Mesendoderm (in vitro differentiated cells): ENCODE results near the gene PLEKHA3.

ENCODE experiments used
- DNase-seq: peaks from one replicate; pipeline ENCODE4 v3.0.0; 2013
- H2AK5ac ChIP-seq: 2 replicates; pipeline ENCODE4 v1.6.1; 2013; ENCODE audit warnings: low read length, inconsistent platforms
- H2BK120ac ChIP-seq: 2 replicates; pipeline ENCODE4 v1.6.1; 2013; ENCODE audit warnings: low read depth, mild to moderate bottlenecking, low read length, moderate library complexity, mixed read lengths
- H2BK15ac ChIP-seq: replicated peaks from 2 replicates; pipeline ENCODE4 v1.6.1; 2013; ENCODE audit warnings: low read depth, mild to moderate bottlenecking, moderate library complexity
- H2BK5ac ChIP-seq: 2 replicates; pipeline ENCODE4 v1.6.1; 2013; ENCODE audit warnings: low read length, inconsistent platforms
- H3K18ac ChIP-seq: 2 replicates; pipeline ENCODE4 v1.6.1; 2013; ENCODE audit warnings: mild to moderate bottlenecking, low read length, mixed read lengths
- H3K23ac ChIP-seq: one replicate; pipeline ENCODE4 v1.6.1; 2013; ENCODE audit warnings: low read length
- H3K27ac ChIP-seq: 2 replicates; pipeline ENCODE4 v1.5.1; 2013; ENCODE audit warnings: low read depth, mild to moderate bottlenecking, inconsistent platforms, low read length, moderate library complexity
- H3K27me3 ChIP-seq: 2 replicates; pipeline ENCODE4 v1.6.1; 2013; ENCODE audit warnings: low read length, control low read depth, mild to moderate bottlenecking, inconsistent platforms; ENCODE audit not compliant: insufficient read depth, poor library complexity
- H3K36me3 ChIP-seq: 2 replicates; pipeline ENCODE4 v1.6.1; 2013; ENCODE audit warnings: low read length, inconsistent platforms; ENCODE audit not compliant: control insufficient read depth, insufficient read depth
- H3K4ac ChIP-seq: one replicate; pipeline ENCODE4 v1.6.1; 2013; ENCODE audit warnings: low read depth, mild to moderate bottlenecking, low read length, moderate library complexity
- H3K4me1 ChIP-seq: 2 replicates; pipeline ENCODE4 v1.6.1; 2013; ENCODE audit warnings: low read depth, low read length, inconsistent platforms; ENCODE audit not compliant: control insufficient read depth
- H3K4me2 ChIP-seq: 2 replicates; pipeline ENCODE4 v1.6.1; 2013; ENCODE audit warnings: low read length
- H3K4me3 ChIP-seq: 2 replicates; pipeline ENCODE4 v1.5.1; 2013; ENCODE audit warnings: mild to moderate bottlenecking, low read length
- H3K56ac ChIP-seq: one replicate; pipeline ENCODE4 v1.6.1; 2013; ENCODE audit warnings: low read length
- H3K79me1 ChIP-seq: 2 replicates; pipeline ENCODE4 v1.6.1; 2013; ENCODE audit warnings: low read length, inconsistent platforms
- H3K79me2 ChIP-seq: 2 replicates; pipeline ENCODE4 v1.6.1; 2013; ENCODE audit warnings: mild to moderate bottlenecking, low read length; ENCODE audit not compliant: control insufficient read depth, insufficient read depth
- H3K9ac ChIP-seq: 2 replicates; pipeline ENCODE4 v1.6.1; 2013; ENCODE audit warnings: low read length, inconsistent platforms
- H4K5ac ChIP-seq: one replicate; pipeline ENCODE4 v1.6.1; 2013; ENCODE audit warnings: low read length
- H4K8ac ChIP-seq: one replicate; pipeline ENCODE4 v1.6.1; 2013; ENCODE audit warnings: low read depth, mild to moderate bottlenecking, control low read depth, low read length, moderate library complexity
- WGBS: extraction: QIAGEN DNeasy Blood & Tissue Kit; methylation state at CpG from one replicate; pipeline ENCODE4 v1.1.7; 2013; ENCODE audit warnings: low lambda C conversion rate, missing lambda C conversion rate; ENCODE audit not compliant: insufficient coverage; ENCODE audit errors: extremely low coverage; 5-methylcytosine and 5-hydroxymethylcytosine counted together

Gene PLEKHA3

DNA sequence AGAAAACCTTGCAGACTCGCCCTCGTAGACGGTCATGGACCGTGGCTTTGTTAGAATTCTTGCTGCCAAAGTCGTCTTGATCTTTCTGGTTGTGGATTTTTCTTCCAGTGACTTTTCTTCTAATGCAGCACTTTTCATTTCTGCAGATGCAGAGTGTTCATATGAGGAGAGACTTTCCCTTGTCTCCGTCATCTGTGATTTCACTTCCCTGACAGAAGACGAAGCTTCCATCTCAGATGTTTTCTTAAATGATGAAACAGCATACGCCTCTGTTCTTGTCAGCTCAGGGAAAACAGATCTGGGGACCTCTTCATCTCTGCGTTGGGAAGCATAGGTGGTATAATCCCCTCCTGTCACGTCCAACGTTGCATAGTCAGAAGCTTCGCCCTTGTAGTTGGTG, 50.9 kb downstream of the PLEKHA3 start:
- Histone ChIP-seq H3K36me3 (no peaks in the 10 kb centered on the region), H3K23ac (no peak overlapping the region), H2BK120ac (no peak overlapping the region)

DNA sequence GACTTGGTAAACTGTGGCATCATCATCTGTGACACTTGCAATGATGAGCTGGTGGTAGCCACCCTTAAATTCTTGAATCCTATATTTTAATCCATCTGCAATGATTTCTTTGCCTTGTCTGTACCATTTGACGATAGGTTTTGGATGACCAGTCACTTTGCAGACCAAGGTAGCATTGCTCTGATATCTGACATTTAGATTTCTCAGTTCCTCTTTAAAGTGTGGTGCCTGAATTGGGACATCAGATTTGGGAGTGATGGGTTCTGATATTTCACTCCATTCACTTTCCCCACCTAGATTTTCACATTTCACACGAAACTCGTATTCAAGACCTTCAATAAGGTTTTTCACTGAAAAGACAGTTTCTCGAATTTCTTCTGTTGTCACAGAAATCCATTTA, 55.8 kb downstream of the PLEKHA3 start:
- H3K4me1 ChIP-seq, result no peaks in the 10 kb centered on the region
- H3K18ac ChIP-seq, result no peak overlapping the region

More for the DNA sequence above, 50.9 kb downstream of the PLEKHA3 start:
- Histone ChIP-seq H3K4ac (no peak overlapping the region), H2BK15ac (no peak overlapping the region), H3K27ac (no peak overlapping the region), H4K5ac (no peak overlapping the region), H3K4me3 (no peak overlapping the region), H3K56ac (no peak overlapping the region), H3K79me1 (peaks cover 27% of the 10 kb centered on the region), H3K27me3 (no peaks in the 10 kb centered on the region), H3K4me2 (no peak overlapping the region), H3K18ac (no peak overlapping the region), H2BK5ac (no peak overlapping the region), H3K79me2 (peaks cover 19% of the 10 kb centered on the region), H3K9ac (no peak overlapping the region), H3K4me1 (no peaks in the 10 kb centered on the region), H4K8ac (no peak overlapping the region), H2AK5ac (no peak overlapping the region)
- WGBS, result no CpG with 5 or more reads among the region's 12 CpGs
- no peak for DNase-seq

DNA sequence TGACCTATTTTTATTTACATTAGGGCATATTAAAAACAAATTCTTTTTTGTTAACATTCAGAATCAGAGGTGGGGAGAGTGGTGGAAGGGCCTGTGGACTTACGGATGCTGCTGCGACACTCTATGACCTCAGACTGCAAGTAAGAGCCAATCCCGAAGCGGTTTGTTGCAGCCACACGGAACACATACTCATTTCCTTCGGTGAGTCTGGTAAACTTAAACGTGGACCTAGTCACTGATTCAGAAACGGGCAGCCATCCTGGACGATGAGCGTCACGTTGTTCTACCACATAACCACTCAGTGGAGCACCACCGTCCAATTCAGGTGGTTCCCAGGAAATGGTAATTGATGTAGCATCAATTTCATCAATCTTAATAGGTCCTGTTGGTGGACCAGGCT, 61.9 kb downstream of the PLEKHA3 start:
- Histone ChIP-seq H3K56ac (no peak overlapping the region), H3K23ac (no peak overlapping the region), H3K4me2 (no peak overlapping the region), H3K4ac (no peak overlapping the region), H3K27me3 (no peaks in the 10 kb centered on the region), H3K79me1 (peaks cover 4% of the 10 kb centered on the region), H3K36me3 (peaks cover 4% of the 10 kb centered on the region), H4K5ac (no peak overlapping the region), H3K9ac (no peak overlapping the region), H2AK5ac (no peak overlapping the region), H2BK15ac (no peak overlapping the region), H3K18ac (no peak overlapping the region), H3K79me2 (no peaks in the 10 kb centered on the region), H4K8ac (no peak overlapping the region), H2BK120ac (no peak overlapping the region), H2BK5ac (no peak overlapping the region), H3K4me3 (no peak overlapping the region), H3K4me1 (no peaks in the 10 kb centered on the region), H3K27ac (no peak overlapping the region)
- DNase-seq, result no peak
- WGBS, result no CpG with 5 or more reads among the region's 12 CpGs

More for the DNA sequence above, 55.8 kb downstream of the PLEKHA3 start:
- no peak overlapping the region for H3K56ac ChIP-seq
- H3K4me2 ChIP-seq, result no peak overlapping the region
- H3K4me3 ChIP-seq, result no peak overlapping the region
- H3K27me3 ChIP-seq, result no peaks in the 10 kb centered on the region
- DNase-seq, result no peak
- H3K79me1 ChIP-seq, result peaks cover 21% of the 10 kb centered on the region
- no peak overlapping the region for H3K23ac ChIP-seq
- no peak overlapping the region for H3K27ac ChIP-seq
- H3K9ac ChIP-seq, result no peak overlapping the region
- no peak overlapping the region for H2BK5ac ChIP-seq
- peaks cover 3% of the 10 kb centered on the region for H3K79me2 ChIP-seq
- H2BK15ac ChIP-seq, result no peak overlapping the region
- whole genome bisulfite sequencing, result no CpG with 5 or more reads among the region's 4 CpGs
- H3K36me3 ChIP-seq, result peaks cover 1% of the 10 kb centered on the region
- no peak overlapping the region for H2BK120ac ChIP-seq
- no peak overlapping the region for H4K8ac ChIP-seq
- no peak overlapping the region for H4K5ac ChIP-seq
- H3K4ac ChIP-seq, result no peak overlapping the region
- no peak overlapping the region for H2AK5ac ChIP-seq

DNA sequence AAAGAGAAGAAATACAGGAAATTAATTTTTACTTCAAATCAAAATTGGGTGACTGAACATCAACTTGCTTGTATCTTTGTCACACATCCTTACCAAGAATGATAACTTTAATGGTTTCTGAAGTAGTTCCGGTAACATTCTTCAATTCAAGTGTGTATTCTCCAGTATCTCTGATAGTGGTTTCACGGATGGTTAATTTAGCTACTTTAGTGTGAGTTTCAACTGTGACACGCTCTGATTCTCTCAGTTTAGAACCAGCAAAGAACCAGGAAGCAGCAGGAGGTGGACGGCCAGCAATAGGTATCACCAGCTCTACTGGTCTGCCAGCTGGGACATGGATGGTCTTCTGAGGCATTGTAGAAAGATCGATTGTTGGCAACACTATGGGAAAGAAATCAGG, 62.3 kb downstream of the PLEKHA3 start:
- Histone ChIP-seq H4K8ac (no peak overlapping the region), H3K9ac (no peak overlapping the region), H3K36me3 (peaks cover 4% of the 10 kb centered on the region), H4K5ac (no peak overlapping the region), H2BK120ac (no peak overlapping the region), H3K79me1 (peaks cover 4% of the 10 kb centered on the region), H3K23ac (no peak overlapping the region), H3K27ac (no peak overlapping the region), H3K4me3 (no peak overlapping the region), H3K79me2 (no peaks in the 10 kb centered on the region), H2BK15ac (no peak overlapping the region), H3K4me2 (no peak overlapping the region), H2AK5ac (no peak overlapping the region), H3K18ac (no peak overlapping the region), H2BK5ac (no peak overlapping the region), H3K4ac (no peak overlapping the region), H3K4me1 (no peaks in the 10 kb centered on the region), H3K56ac (no peak overlapping the region), H3K27me3 (no peaks in the 10 kb centered on the region)
- no peak for DNase-seq
- no CpG with 5 or more reads among the region's 5 CpGs for WGBS

DNA sequence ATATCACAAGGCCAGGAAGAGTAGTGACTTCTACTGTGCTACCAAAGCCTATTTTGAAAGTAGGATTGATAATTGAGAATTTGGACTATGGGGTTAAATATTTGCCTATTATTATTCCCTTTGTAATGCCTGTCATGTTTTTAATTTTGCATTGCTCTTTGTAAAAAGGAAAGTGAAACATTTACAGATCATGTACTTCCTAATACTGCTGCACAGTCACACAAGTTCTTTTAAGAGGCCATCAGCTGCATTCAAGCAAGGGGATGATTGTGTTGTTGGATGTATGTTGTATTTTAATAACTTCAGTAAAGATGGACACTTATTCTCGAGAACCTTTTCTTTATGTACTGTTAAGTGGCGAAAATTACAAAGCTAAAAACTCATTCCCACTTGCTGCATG, 70.1 kb downstream of the PLEKHA3 start:
- no CpG with 5 or more reads among the region's 2 CpGs for WGBS
- Histone ChIP-seq H2BK120ac (no peak overlapping the region), H2AK5ac (no peak overlapping the region)

DNA sequence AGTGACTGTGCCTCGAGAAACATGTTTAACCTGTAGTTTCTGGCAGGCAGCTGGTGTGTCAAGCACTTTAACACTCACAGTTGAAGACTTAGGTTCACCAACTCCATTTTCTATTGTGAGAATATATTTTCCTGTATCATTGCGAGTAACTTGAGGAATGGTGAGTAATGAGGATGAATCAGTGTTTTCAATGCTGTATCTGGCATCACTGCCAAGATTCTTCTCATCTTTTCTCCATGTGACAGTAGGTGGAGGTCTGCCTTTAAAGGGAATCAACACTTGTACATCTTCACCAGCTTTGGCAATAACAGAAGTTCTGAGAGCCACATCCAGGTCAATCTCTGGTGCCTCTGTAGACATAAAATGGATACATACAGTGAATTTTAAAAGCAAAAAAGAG, 72.8 kb downstream of the PLEKHA3 start:
- no peak overlapping the region for H4K5ac ChIP-seq
- H3K79me2 ChIP-seq, result no peaks in the 10 kb centered on the region
- H4K8ac ChIP-seq, result no peak overlapping the region
- no peaks in the 10 kb centered on the region for H3K79me1 ChIP-seq
- WGBS, result no CpG with 5 or more reads among the region's 2 CpGs
- DNase-seq, result no peak
- no peak overlapping the region for H3K23ac ChIP-seq
- no peak overlapping the region for H3K27ac ChIP-seq
- no peaks in the 10 kb centered on the region for H3K27me3 ChIP-seq
- H3K36me3 ChIP-seq, result no peaks in the 10 kb centered on the region
- no peak overlapping the region for H3K9ac ChIP-seq
- no peak overlapping the region for H2AK5ac ChIP-seq
- H2BK15ac ChIP-seq, result no peak overlapping the region
- H3K56ac ChIP-seq, result no peak overlapping the region
- H3K4me2 ChIP-seq, result no peak overlapping the region
- no peak overlapping the region for H2BK120ac ChIP-seq
- H3K4me1 ChIP-seq, result no peaks in the 10 kb centered on the region
- no peak overlapping the region for H3K4me3 ChIP-seq
- H2BK5ac ChIP-seq, result no peak overlapping the region
- H3K18ac ChIP-seq, result no peak overlapping the region
- H3K4ac ChIP-seq, result no peak overlapping the region

More for the DNA sequence above, 70.1 kb downstream of the PLEKHA3 start:
- no peak overlapping the region for H4K8ac ChIP-seq
- no peak overlapping the region for H3K56ac ChIP-seq
- no peak overlapping the region for H3K23ac ChIP-seq
- H3K79me1 ChIP-seq, result no peaks in the 10 kb centered on the region
- H2BK5ac ChIP-seq, result no peak overlapping the region
- H3K4me2 ChIP-seq, result no peak overlapping the region
- no peak overlapping the region for H2BK15ac ChIP-seq
- no peak overlapping the region for H3K18ac ChIP-seq
- H3K4ac ChIP-seq, result no peak overlapping the region
- H3K79me2 ChIP-seq, result no peaks in the 10 kb centered on the region
- H3K27me3 ChIP-seq, result no peaks in the 10 kb centered on the region
- H3K4me3 ChIP-seq, result no peak overlapping the region
- H3K27ac ChIP-seq, result no peak overlapping the region
- no peaks in the 10 kb centered on the region for H3K4me1 ChIP-seq
- H3K9ac ChIP-seq, result no peak overlapping the region
- no peak for DNase-seq
- H4K5ac ChIP-seq, result no peak overlapping the region
- peaks cover 1% of the 10 kb centered on the region for H3K36me3 ChIP-seq
